Epidermal melanocyte (primary cell): Measurements from ENCODE around the gene CCDC183.
"Not testable (repeated sequence)": the region's sequence is repeated elsewhere in the genome, so short reads cannot be mapped to it uniquely, and the experiment has no call there.

ENCODE experiments used
- DNase-seq: peaks from one replicate; pipeline ENCODE4 v3.0.0; 2011; ENCODE audit warnings: low spot score; ENCODE audit not compliant: insufficient read length

CCDC183 gene

DNA sequence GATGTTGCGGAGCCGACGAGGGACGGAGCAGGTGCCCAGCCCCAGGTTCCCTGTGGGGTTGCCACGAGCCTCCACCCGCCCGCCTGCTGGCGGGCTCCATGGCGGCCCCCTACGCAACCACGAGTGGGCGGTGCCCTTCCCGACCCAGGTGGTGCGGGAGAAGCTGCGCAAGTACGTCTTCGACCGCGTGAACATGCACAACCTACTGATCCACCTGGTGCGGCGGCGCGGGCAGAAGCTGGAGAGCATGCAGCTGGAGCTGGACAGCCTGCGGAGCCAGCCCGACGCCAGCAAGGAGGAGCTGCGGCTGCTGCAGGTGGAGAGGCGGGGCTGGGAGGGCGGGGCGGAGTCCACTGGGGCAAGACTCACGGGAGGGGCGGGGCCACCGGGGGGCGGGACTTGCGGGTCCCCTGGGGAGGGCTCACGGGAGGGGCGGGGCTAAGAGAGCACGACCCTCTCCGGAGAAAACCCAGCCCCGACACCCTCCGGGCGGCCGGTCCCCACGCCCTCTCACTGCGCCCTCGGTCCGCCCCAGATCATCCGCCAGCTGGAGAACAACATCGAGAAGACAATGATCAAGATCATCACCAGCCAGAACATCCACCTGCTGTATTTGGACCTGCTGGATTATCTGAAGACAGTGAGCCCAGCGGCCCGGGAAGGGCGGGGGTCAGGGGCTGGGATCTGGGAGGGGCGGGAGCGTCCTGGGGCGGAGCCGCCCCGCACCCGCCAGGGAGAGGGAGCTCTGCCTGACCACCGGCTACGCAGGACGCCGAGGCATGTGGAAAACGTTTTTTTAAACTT, 3.9 kb downstream of the CCDC183 start:
- DNase-seq, result peak; percentile 60

- DNase-seq, result peak; percentile 10
Measured at GRCh38 chr9:136802321-136802720, 6.2 kb downstream of the CCDC183 start.

- not testable (repeated sequence) for DNase-seq
Measured at GRCh38 chr9:136803009-136803550, 6.9 kb downstream of the CCDC183 start.

- DNase-seq, result peak; percentile 7
Measured at GRCh38 chr9:136803551-136804508, 7.7 kb downstream of the CCDC183 start.

DNA sequence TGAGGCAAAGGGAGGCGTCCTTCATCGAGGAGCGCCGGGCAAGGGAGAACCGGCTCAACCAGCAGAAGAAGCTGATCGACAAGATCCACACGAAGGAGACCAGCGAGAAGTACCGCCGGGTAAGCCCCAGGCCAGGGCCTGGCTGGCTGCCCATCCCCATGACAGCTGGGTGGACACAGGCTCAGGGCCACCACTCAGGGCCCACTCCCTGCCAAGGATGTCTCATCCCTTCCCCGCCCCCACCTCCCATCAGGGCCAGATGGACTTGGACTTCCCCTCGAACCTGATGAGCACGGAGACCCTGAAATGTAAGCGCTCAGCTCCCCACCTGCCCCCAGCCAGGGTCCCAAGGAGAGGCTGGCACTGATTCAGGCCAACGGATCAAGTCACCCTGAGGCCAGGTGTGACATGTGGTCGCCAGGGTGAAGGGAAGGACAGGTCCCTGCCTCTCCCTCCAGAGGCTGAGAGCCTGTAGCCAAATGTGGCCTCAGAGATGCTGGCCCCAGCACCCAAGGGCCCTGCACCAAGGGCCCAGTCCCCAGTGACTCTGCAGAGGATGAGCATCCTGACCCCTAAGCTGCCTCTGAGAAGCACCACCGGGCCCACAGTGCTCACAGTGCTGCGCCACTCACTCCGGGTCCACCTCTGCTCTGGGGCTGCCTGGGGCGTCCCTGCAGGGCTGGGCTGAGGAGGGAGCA, 8.5 kb downstream of the CCDC183 start:
- peak; percentile 1 for DNase-seq

GRCh38 chr9:136805207-136805740, 9.1 kb downstream of the CCDC183 start:
- DNase-seq, result no peak

DNA sequence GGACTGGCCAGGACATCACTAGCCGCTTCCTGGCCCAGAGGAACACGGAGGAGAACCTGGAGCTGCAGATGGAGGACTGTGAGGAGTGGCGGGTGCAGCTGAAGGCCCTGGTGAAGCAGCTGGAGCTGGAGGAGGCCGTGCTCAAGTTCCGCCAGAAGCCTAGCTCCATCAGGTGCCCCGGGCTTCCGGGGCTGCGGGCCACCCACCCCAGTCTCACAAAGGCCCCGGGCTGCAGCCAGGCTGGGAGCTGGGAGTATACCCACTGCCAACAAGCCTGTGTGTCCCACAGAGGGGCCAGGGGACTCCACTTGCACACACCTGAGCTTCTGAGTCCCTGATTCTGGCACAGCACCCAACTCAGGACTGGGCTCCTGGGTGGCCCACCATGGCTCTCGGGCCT, 9.9 kb downstream of the CCDC183 start:
- DNase-seq, result peak; percentile 9

GRCh38 chr9:136806631-136807201, 10.6 kb downstream of the CCDC183 start:
- peak; percentile 14 for DNase-seq

DNA sequence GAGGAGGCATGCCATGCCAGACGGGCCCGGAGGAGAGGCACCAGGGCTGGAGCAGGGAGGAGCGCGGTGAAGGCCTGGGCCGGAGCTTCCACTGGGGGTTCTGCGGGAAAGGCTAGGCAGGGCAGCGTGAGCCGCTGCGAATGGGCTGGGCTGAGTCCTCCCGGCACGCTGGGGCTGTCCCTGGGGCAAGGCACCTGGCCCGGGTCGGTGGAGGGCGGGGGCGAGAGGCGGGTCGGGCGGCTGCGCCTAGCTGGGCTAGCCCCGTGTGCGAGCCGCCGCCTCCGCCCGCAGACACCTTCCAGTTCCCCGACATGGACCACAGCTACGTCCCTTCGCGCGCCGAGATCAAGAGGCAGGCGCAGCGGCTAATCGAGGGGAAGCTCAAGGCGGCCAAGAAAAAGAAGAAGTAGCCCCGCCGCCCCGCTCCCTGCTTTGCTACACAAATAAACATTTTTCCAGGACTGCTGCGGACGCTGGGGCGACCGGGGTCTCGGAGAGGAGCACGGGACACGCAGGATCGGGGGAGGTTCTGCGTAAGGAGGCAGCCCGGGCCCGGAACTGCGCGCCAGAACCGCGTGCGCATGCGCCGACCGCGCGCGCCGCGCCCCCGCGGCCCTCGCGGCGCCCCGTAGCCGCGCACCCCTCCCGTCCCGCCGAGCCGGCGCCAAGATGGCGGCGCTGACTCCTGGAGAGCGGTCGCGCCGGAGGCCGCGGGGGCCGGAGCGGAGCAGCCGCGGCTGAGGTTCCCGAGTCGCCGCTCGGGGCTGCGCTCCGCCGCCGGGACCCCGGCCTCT, 11.3 kb downstream of the CCDC183 start, which contains the start of gene RABL6:
Gene RABL6, plus strand, starts transcription at position 668 of the 794 bp plus-strand sequence. CDS start 249 bp downstream, outside the sequence.
- peak; percentile 99 for DNase-seq

GRCh38 chr9:136808075-136808805, 12.1 kb downstream of the CCDC183 start:
- DNase-seq, result no peak

DNA sequence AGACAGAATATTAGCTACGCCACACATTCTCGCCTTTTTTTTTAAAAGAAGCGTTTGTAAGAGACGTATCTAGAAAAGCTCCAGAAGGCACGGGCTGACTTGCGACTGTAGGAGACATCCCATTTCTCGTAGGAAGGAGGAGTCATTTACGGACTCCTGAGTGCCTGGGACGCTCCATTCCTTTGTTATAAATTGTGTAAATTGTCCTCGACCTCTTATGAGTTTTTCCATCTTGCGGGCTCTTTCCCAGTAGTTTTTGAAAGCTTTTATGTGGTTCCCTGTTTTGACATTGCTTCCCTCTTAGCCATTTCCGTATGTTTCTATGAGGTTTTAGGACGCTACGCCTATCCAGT, 12.6 kb downstream of the CCDC183 start:
- DNase-seq, result no peak

GRCh38 chr9:136814725-136815421, 18.7 kb downstream of the CCDC183 start:
- no peak for DNase-seq

- DNase-seq, result no peak
Measured at GRCh38 chr9:136815422-136815782, 19.3 kb downstream of the CCDC183 start.

GRCh38 chr9:136820971-136821825, 25.1 kb downstream of the CCDC183 start:
- no peak for DNase-seq

DNA sequence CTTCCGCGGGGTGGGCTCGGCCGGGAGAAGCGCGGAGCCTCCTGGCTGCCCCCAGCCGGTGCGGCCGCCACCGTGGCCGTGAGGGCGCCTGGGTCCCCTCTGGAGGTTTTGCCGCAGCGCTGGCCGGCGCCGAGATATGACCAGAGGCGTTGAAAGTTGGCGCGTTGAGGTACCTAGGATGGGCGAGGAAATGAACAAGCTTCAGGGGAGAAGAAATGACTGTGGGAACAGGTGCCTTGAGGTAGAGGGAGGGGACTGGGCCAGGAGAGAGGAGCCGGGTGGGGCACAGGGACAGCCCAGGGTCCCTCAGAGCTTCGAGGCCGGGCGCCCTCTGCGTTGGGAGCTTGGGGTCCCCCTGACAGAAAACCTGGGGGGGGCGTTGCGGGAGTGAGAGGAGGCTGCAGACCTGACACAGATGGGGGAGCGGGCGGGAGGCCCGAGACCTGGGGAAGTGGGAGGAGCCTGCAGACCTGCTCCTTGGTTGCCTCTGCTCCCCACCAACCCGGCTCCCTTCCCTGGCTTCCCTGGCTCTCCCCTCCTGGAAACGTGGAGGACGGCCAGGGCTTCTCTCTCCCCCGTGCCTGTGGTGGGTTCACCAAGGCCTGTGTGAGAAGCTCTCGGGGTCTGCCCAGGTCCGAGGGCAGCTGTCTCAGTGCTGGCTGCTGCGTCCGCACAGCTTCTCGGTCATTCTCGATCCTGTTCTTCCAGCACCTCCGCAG, 25.8 kb downstream of the CCDC183 start:
- DNase-seq, result no peak

- no peak for DNase-seq
Measured at GRCh38 chr9:136823136-136824046, 27.3 kb downstream of the CCDC183 start.
